Natural killer cell (primary cell): ENCODE results near the gene MYL5. TPM values are rescaled to one million over a fixed set of nuclear protein-coding genes. Genes with fewer than 3 reads are reported as not detected.

Experiments used
- ATAC-seq, 3 donors: fragments of 150-1000 bp in 2 of 3; fragments of 200-7000 bp in 1 of 3; cut with Tn5 transposase; 1 replicate in 1 of 3; 2 replicates in 2 of 3; pipeline ENCODE4 v1.10.0; 2021; ENCODE audit warnings: mild to moderate bottlenecking in 2 of 3, moderate library complexity in 2 of 3
- DNase-seq, 2 donors: peaks; one replicate each; pipeline versions ENCODE4 v3.0.0 to v3.0.0-alpha.2; 2013 to 2021; ENCODE audit warnings: mixed read lengths in 1 of 2
- H3K27ac ChIP-seq: one replicate; pipeline ENCODE4 v1.5.1; 2013; ENCODE audit warnings: mild to moderate bottlenecking, low read length
- H3K27me3 ChIP-seq: one replicate; pipeline ENCODE4 v1.6.1; 2013; ENCODE audit warnings: low read length; ENCODE audit not compliant: control insufficient read depth, insufficient read depth
- H3K36me3 ChIP-seq: one replicate; pipeline ENCODE4 v1.6.1; 2013; ENCODE audit warnings: low read length; ENCODE audit not compliant: control insufficient read depth, insufficient read depth
- H3K4me1 ChIP-seq: one replicate; pipeline ENCODE4 v1.6.1; 2013; ENCODE audit warnings: low read length; ENCODE audit not compliant: control insufficient read depth, insufficient read depth
- H3K4me3 ChIP-seq: one replicate; pipeline ENCODE4 v1.5.1; 2013; ENCODE audit warnings: low read length
- H3K9me3 ChIP-seq: one replicate; pipeline ENCODE4 v1.6.1; 2013; ENCODE audit warnings: low read length; ENCODE audit not compliant: control insufficient read depth, insufficient read depth
- H3K27ac Mint-ChIP-seq, 2 donors: one replicate each; pipeline ENCODE4 v1.8.0; 2022; ENCODE audit warnings: mild to moderate bottlenecking in 2 of 2, mixed read lengths in 2 of 2, moderate library complexity in 1 of 2
- H3K27me3 Mint-ChIP-seq, 2 donors: one replicate each; pipeline ENCODE4 v1.8.0; 2022; ENCODE audit warnings: low read depth in 2 of 2, mixed read lengths in 2 of 2
- H3K36me3 Mint-ChIP-seq: one replicate; pipeline ENCODE4 v1.8.0; 2022; ENCODE audit warnings: mixed read lengths
- H3K4me1 Mint-ChIP-seq, 2 donors: one replicate each; pipeline ENCODE4 v1.8.0; 2022; ENCODE audit warnings: mixed read lengths in 2 of 2
- H3K4me3 Mint-ChIP-seq: one replicate; pipeline ENCODE4 v1.8.0; 2022; ENCODE audit warnings: mild to moderate bottlenecking, moderate library complexity, mixed read lengths
- H3K9me3 Mint-ChIP-seq, 2 donors: one replicate each; pipeline ENCODE4 v1.8.0; 2022; ENCODE audit warnings: mixed read lengths in 2 of 2
- WGBS: methylation state at CpG from one replicate; pipeline ENCODE4 v1.1.7; 2013; ENCODE audit warnings: missing lambda C conversion rate; ENCODE audit not compliant: insufficient coverage; 5-methylcytosine and 5-hydroxymethylcytosine counted together
- intact Hi-C: fragments of 100-400 bp; cut with micrococcal nuclease; formaldehyde crosslinking; loops from one replicate; pipeline ENCODE4 v1.14.2; 2022
- total RNA-seq, 4 donors: library from RNA; stranded (reverse); fragments of 120-200 nt in 1 of 4; gene quantifications; one replicate each; pipeline versions ENCODE4 v1.2.3 to v1.2.4, GENCODE V29; 2013 to 2022
- TF ChIP-seq, protein P1 (sequence below): fragments of 200-600 bp; IDR thresholded peaks from one replicate; pipeline ENCODE4 v1.8.0; 2022; ENCODE audit warnings: antibody characterized with exemption

The MYL5 gene
- total RNA-seq, 3 donors from 2014 or later (not counting 1 experiment from before 2014, with no cell fraction given), result 23.4 to 39.5 (median 30.1) TPM

DNA sequence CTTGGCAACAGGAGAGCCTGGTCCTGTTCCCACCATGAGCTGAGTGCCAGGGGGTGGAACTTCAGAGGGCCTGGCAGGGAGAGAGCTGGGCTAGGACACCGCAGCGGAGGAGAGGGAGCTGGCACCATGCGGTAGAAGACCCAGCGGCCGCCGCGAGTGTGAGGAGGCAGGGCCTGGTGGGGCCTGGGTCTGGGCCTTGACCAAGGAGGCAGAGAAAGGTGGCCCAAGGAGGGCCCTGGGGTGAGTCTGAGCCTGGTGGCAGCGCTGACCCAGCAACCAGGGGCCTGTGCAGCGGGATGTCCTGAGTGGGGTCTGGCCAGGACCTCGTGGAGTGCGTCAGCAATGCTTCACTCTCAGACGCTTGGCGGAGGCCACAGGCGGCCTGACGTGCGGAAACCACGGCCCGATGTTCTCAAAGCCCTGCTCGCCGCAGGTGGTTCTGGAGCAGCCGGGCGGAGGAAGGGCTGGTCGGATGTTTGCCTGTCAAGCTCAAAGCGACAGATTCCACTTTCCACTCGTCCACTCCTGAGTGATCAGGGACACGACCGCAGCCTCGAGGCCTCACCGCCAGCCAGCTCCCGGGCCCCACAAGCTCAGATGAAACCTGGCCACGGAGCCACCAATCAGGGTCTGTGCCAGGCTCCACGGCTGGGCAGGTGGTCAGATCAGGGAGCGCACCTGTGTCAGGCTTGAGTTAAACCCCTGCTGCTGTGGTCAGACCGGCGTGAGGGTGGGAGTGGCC is 21.1 kb upstream of the MYL5 start:
- no peak for ATAC-seq
- Histone ChIP-seq H3K27me3 (no peaks in the 10 kb centered on the region), H3K4me3 (no peak overlapping the region), H3K4me1 (no peaks in the 10 kb centered on the region), H3K36me3 (no peaks in the 10 kb centered on the region), H3K9me3 (no peaks in the 10 kb centered on the region), H3K27ac (no peak overlapping the region)
- no peaks in the 10 kb centered on the region for H3K4me1 Mint-ChIP-seq
- 91% methylated on average over 35 of the region's 35 CpGs for WGBS
- no peak overlapping the region for H3K27ac Mint-ChIP-seq
- no peak for DNase-seq
- TF ChIP-seq, protein P1, sequence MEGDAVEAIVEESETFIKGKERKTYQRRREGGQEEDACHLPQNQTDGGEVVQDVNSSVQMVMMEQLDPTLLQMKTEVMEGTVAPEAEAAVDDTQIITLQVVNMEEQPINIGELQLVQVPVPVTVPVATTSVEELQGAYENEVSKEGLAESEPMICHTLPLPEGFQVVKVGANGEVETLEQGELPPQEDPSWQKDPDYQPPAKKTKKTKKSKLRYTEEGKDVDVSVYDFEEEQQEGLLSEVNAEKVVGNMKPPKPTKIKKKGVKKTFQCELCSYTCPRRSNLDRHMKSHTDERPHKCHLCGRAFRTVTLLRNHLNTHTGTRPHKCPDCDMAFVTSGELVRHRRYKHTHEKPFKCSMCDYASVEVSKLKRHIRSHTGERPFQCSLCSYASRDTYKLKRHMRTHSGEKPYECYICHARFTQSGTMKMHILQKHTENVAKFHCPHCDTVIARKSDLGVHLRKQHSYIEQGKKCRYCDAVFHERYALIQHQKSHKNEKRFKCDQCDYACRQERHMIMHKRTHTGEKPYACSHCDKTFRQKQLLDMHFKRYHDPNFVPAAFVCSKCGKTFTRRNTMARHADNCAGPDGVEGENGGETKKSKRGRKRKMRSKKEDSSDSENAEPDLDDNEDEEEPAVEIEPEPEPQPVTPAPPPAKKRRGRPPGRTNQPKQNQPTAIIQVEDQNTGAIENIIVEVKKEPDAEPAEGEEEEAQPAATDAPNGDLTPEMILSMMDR, result no peak
- no peaks in the 10 kb centered on the region for H3K9me3 Mint-ChIP-seq
- H3K27me3 Mint-ChIP-seq, result peaks cover 0 to 2% of the 10 kb centered on the region in 2 donors
- no peaks in the 10 kb centered on the region for H3K36me3 Mint-ChIP-seq
- intact Hi-C loops, result no loop called here
- no peak overlapping the region for H3K4me3 Mint-ChIP-seq

DNA sequence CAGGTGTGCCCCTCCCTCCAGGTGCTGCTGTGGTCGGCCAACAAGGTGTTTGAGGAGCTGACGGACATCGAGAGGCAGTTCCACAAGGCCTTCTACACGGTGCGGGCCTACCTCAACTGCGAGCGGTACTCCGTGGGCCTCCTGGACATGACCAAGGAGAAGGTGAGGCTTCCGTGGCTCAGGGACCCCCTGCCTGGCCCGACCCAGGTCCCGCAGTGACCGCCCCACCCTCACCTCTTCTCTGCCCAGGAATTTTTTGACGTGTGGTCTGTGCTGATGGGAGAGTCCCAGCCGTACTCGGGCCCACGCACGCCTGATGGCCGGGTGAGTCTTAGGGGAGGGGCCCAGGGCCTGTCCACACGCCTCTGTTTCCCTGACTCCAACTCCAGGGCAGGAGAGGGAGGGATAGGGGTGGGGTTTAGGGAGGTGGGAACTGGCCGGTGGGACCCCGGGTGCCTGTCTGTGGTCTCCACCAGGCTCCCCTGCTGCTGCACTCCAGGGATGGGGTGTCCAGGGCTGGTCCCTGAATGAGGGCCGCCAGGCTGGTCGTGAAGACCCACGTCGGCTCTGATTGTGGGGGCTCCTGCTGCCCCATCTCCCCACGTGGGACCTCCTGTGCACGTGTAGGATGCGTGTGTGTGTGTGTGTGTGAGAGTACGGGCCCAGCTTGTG is 20.4 kb upstream of the MYL5 start:
- no peaks in the 10 kb centered on the region for H3K4me1 Mint-ChIP-seq
- H3K27me3 Mint-ChIP-seq, result peaks cover 0 to 2% of the 10 kb centered on the region in 2 donors
- no peak for DNase-seq
- no peaks in the 10 kb centered on the region for H3K9me3 Mint-ChIP-seq
- intact Hi-C loops, result no loop called here
- H3K4me3 Mint-ChIP-seq, result no peak overlapping the region
- Histone ChIP-seq H3K27me3 (no peaks in the 10 kb centered on the region), H3K4me1 (no peaks in the 10 kb centered on the region), H3K36me3 (no peaks in the 10 kb centered on the region), H3K4me3 (no peak overlapping the region), H3K9me3 (no peaks in the 10 kb centered on the region), H3K27ac (no peak overlapping the region)
- no peaks in the 10 kb centered on the region for H3K36me3 Mint-ChIP-seq
- 88% methylated on average over 29 of the region's 29 CpGs for WGBS
- TF ChIP-seq, protein P1, result no peak
- no peak for ATAC-seq
- no peak overlapping the region for H3K27ac Mint-ChIP-seq

DNA sequence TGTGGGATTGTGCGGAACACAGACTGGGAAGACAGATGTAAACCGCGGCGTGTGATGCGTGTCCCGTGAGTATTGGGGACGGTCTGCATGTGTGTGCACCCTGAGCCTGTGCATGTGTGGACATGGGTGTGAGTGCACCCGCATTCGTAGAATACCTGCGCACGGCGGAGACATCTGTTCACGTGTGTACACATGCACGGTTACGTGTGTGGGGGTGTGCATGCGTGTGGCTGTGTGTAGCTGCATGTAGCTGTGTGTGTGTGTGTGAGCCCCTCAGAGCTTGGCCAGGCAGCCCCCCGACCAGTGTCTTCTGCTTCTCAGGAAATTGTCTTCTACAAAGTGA is 19.9 kb upstream of the MYL5 start:
- no peaks in the 10 kb centered on the region for H3K4me1 ChIP-seq
- DNase-seq, result no peak
- H3K27ac ChIP-seq, result no peak overlapping the region
- no peak overlapping the region for H3K27ac Mint-ChIP-seq
- WGBS, result 96% methylated on average over 17 of the region's 17 CpGs
- no peak overlapping the region for H3K4me3 Mint-ChIP-seq
- H3K9me3 ChIP-seq, result no peaks in the 10 kb centered on the region
- intact Hi-C loops, result no loop called here
- H3K36me3 Mint-ChIP-seq, result no peaks in the 10 kb centered on the region
- no peak overlapping the region for H3K4me3 ChIP-seq
- no peaks in the 10 kb centered on the region for H3K4me1 Mint-ChIP-seq
- no peaks in the 10 kb centered on the region for H3K36me3 ChIP-seq
- peaks cover 0 to 2% of the 10 kb centered on the region in 2 donors for H3K27me3 Mint-ChIP-seq
- no peaks in the 10 kb centered on the region for H3K9me3 Mint-ChIP-seq
- peak in 1 of 3 donors; percentile 12 for ATAC-seq
- TF ChIP-seq, protein P1, result no peak
- H3K27me3 ChIP-seq, result no peaks in the 10 kb centered on the region
